H9 (cell line): Measurements from ENCODE around the gene GALNT17. TPM values are rescaled to one million over a fixed set of nuclear protein-coding genes. Genes with fewer than 3 reads are reported as not detected.

Source experiments
- DNase-seq: peaks from one replicate; pipeline ENCODE4 v3.0.0-alpha.2; 2017
- H2AFZ ChIP-seq: one replicate; pipeline ENCODE4 v1.6.1; 2013; ENCODE audit warnings: mild to moderate bottlenecking, low read length, control low read depth, moderate library complexity
- H2AK5ac ChIP-seq: 2 replicates; pipeline ENCODE4 v1.6.1; 2013; ENCODE audit warnings: low read length, control low read depth, mixed read lengths; ENCODE audit not compliant: insufficient read length
- H2BK120ac ChIP-seq: one replicate; pipeline ENCODE4 v1.6.1; 2013; ENCODE audit warnings: low read depth, mild to moderate bottlenecking, low read length, control low read depth, inconsistent platforms; ENCODE audit not compliant: poor library complexity, severe bottlenecking
- H2BK12ac ChIP-seq: 2 replicates; pipeline ENCODE4 v1.6.1; 2013; ENCODE audit warnings: low read length, control low read depth, mixed read lengths, low read depth; ENCODE audit not compliant: insufficient read length
- H2BK15ac ChIP-seq: 2 replicates; pipeline ENCODE4 v1.6.1; 2013; ENCODE audit warnings: low read depth, low read length, control low read depth
- H2BK20ac ChIP-seq: one replicate; pipeline ENCODE4 v1.6.1; 2013; ENCODE audit warnings: low read depth, mild to moderate bottlenecking, low read length, control low read depth, inconsistent platforms; ENCODE audit not compliant: poor library complexity, severe bottlenecking
- H2BK5ac ChIP-seq: 2 replicates; pipeline ENCODE4 v1.6.1; 2013; ENCODE audit warnings: low read length, control low read depth, mixed read lengths; ENCODE audit not compliant: insufficient read length
- H3K14ac ChIP-seq: 2 replicates; pipeline ENCODE4 v1.6.1; 2013; ENCODE audit warnings: low read length, control low read depth; ENCODE audit not compliant: insufficient read depth
- H3K18ac ChIP-seq: 2 replicates; pipeline ENCODE4 v1.6.1; 2013; ENCODE audit warnings: low read depth, mild to moderate bottlenecking, mixed read lengths, low read length, control low read depth; ENCODE audit not compliant: insufficient read length
- H3K23ac ChIP-seq: 2 replicates; pipeline ENCODE4 v1.6.1; 2013; ENCODE audit warnings: low read length, control low read depth, mixed read lengths, low read depth; ENCODE audit not compliant: insufficient read length
- H3K23me2 ChIP-seq: 2 replicates; pipeline ENCODE4 v1.6.1; 2013; ENCODE audit warnings: low read depth, mild to moderate bottlenecking, mixed read lengths, low read length, control low read depth; ENCODE audit not compliant: insufficient read length, poor library complexity, severe bottlenecking
- H3K27ac ChIP-seq: 2 replicates; pipeline ENCODE4 v1.5.1; 2013; ENCODE audit warnings: low read length, control low read depth, mixed read lengths, low read depth; ENCODE audit not compliant: insufficient read length
- H3K27me3 ChIP-seq: 2 replicates; pipeline ENCODE4 v1.6.1; 2013; ENCODE audit warnings: low read length, control low read depth, inconsistent platforms; ENCODE audit not compliant: insufficient read depth
- H3K4ac ChIP-seq: 2 replicates; pipeline ENCODE4 v1.6.1; 2013; ENCODE audit warnings: low read depth, mild to moderate bottlenecking, control low read depth, inconsistent platforms, low read length, moderate library complexity
- H3K4me1 ChIP-seq: 2 replicates; pipeline ENCODE4 v1.6.1; 2013; ENCODE audit warnings: low read length, control low read depth, inconsistent platforms; ENCODE audit not compliant: insufficient read depth
- H3K4me2 ChIP-seq: 2 replicates; pipeline ENCODE4 v1.6.1; 2013; ENCODE audit warnings: low read length, control low read depth, mixed read lengths; ENCODE audit not compliant: insufficient read length, insufficient read depth
- H3K56ac ChIP-seq: 2 replicates; pipeline ENCODE4 v1.6.1; 2013; ENCODE audit warnings: low read depth, mild to moderate bottlenecking, mixed read lengths, low read length, control low read depth; ENCODE audit not compliant: insufficient read length
- H3K79me1 ChIP-seq: 2 replicates; pipeline ENCODE4 v1.6.1; 2013; ENCODE audit warnings: low read depth, mild to moderate bottlenecking, moderate library complexity, low read length, control low read depth, inconsistent platforms; ENCODE audit not compliant: insufficient read depth, poor library complexity, severe bottlenecking
- H3K79me2 ChIP-seq: 2 replicates; pipeline ENCODE4 v1.6.1; 2013; ENCODE audit warnings: low read length, control low read depth, inconsistent platforms; ENCODE audit not compliant: insufficient read depth
- H3K9ac ChIP-seq: 2 replicates; pipeline ENCODE4 v1.6.1; 2013; ENCODE audit warnings: low read length, control low read depth, mixed read lengths; ENCODE audit not compliant: insufficient read length; ENCODE audit errors: extremely low read depth
- H3K9me3 ChIP-seq: one replicate; pipeline ENCODE4 v1.6.1; 2013; ENCODE audit warnings: low read depth, low read length, inconsistent platforms; ENCODE audit not compliant: control insufficient read depth
- H3T11ph ChIP-seq: one replicate; pipeline ENCODE4 v1.6.1; 2013; ENCODE audit warnings: mild to moderate bottlenecking, low read length, control low read depth, inconsistent platforms
- H4K20me1 ChIP-seq: one replicate; pipeline ENCODE4 v1.6.1; 2013; ENCODE audit not compliant: control insufficient read depth, insufficient read length, insufficient read depth
- H4K5ac ChIP-seq: 2 replicates; pipeline ENCODE4 v1.6.1; 2013; ENCODE audit warnings: low read depth, mild to moderate bottlenecking, mixed read lengths, low read length, control low read depth; ENCODE audit not compliant: insufficient read length
- H4K8ac ChIP-seq: replicated peaks from 2 replicates; pipeline ENCODE4 v1.6.1; 2013; ENCODE audit warnings: low read length, control low read depth, mixed read lengths, low read depth; ENCODE audit not compliant: insufficient read length
- H4K91ac ChIP-seq: 2 replicates; pipeline ENCODE4 v1.6.1; 2013; ENCODE audit warnings: low read depth, mild to moderate bottlenecking, moderate library complexity, mixed read lengths, low read length, control low read depth; ENCODE audit not compliant: insufficient read length
- H3K27ac Mint-ChIP-seq, 3 experiments: 2 replicates in 2 of 3; 3 replicates in 1 of 3; pipeline ENCODE4 v1.8.0; 2020 to 2021; ENCODE audit warnings: mixed read lengths in 3 of 3, mild to moderate bottlenecking in 1 of 3, moderate library complexity in 1 of 3
- H3K27me3 Mint-ChIP-seq: 2 replicates; pipeline ENCODE4 v1.8.0; 2021; ENCODE audit warnings: low read depth, mild to moderate bottlenecking, moderate library complexity, mixed read lengths
- H3K36me3 Mint-ChIP-seq, 3 experiments: 2 replicates in 2 of 3; 3 replicates in 1 of 3; pipeline ENCODE4 v1.8.0; 2020 to 2021; ENCODE audit warnings: low read depth in 3 of 3, mixed read lengths in 3 of 3; ENCODE audit not compliant: insufficient read depth in 1 of 3
- H3K4me1 Mint-ChIP-seq, 2 experiments: 2 replicates each; pipeline ENCODE4 v1.8.0; 2020; ENCODE audit warnings: mixed read lengths in 2 of 2
- H3K4me3 Mint-ChIP-seq, 2 experiments: 2 replicates in 1 of 2; 3 replicates in 1 of 2; pipeline ENCODE4 v1.8.0; 2020 to 2021; ENCODE audit warnings: mild to moderate bottlenecking in 2 of 2, mixed read lengths in 2 of 2, moderate library complexity in 1 of 2
- H3K9me3 Mint-ChIP-seq, 2 experiments: 2 replicates in 1 of 2; 3 replicates in 1 of 2; pipeline ENCODE4 v1.8.0; 2020; ENCODE audit warnings: mild to moderate bottlenecking in 2 of 2, mixed read lengths in 2 of 2, moderate library complexity in 1 of 2
- total RNA-seq: library from RNA; stranded (reverse); gene quantifications from 2 replicates; pipeline ENCODE4 v1.2.1, GENCODE V29; 2021
- TF ChIP-seq, protein P1 (sequence below): fragments of 200-600 bp; sonication (generic); conservative IDR thresholded peaks from 3 replicates; pipeline ENCODE4 v1.8.0; 2021; ENCODE audit warnings: antibody characterized with exemption, mild to moderate bottlenecking

GALNT17 gene
- total RNA-seq, 1 experiment from 2014 or later = 43.2 TPM

DNA sequence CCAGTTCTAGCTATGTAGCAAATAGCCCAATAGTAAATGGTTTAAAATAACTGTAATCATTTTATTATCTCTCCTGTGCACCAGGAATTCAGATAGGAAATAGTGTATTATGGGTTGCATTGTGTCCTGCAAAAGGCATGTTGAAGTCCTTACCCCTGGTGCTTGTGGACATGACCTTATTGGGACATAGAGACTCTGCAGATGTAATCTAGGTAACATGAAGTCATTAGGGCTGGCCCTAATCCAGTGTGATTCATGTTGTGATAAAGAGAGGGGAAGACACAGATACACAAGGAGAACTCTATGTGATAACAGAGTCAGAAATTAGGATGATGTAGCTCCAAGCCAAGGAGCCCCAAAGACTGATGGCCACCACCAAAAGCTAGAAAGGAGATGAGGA, 462.8 kb downstream of the GALNT17 start:
- Mint-ChIP-seq H3K36me3 (peaks cover 12 to 35% (median 23%) of the 10 kb centered on the region in 3 experiments), H3K4me3 (no peak overlapping the region), H3K27me3 (no peaks in the 10 kb centered on the region), H3K4me1 (peaks cover 3 to 9% of the 10 kb centered on the region in 2 experiments; a peak in 2 of 4 replicates), H3K9me3 (no peaks in the 10 kb centered on the region), H3K27ac (peak overlapping the region in 1 of 3 experiments; percentile 14; a peak in 2 of 7 replicates)
- Histone ChIP-seq H4K5ac (no peak overlapping the region), H3K4me1 (no peaks in the 10 kb centered on the region), H3K9ac (no peak overlapping the region), H3K18ac (no peak overlapping the region), H3K23me2 (no peaks in the 10 kb centered on the region), H3K27me3 (no peaks in the 10 kb centered on the region), H3K23ac (no peak overlapping the region), H3K14ac (no peak overlapping the region), H3K79me1 (no peaks in the 10 kb centered on the region), H3K27ac (no peak overlapping the region), H3T11ph (no peak overlapping the region), H3K56ac (no peak overlapping the region), H2BK12ac (no peak overlapping the region), H4K20me1 (no peaks in the 10 kb centered on the region), H2AK5ac (no peak overlapping the region), H3K4ac (no peak overlapping the region), H2BK5ac (no peak overlapping the region), H3K4me2 (no peak overlapping the region), H4K8ac (no peak overlapping the region), H2BK20ac (no peak overlapping the region), H3K9me3 (no peaks in the 10 kb centered on the region), H2BK15ac (no peak overlapping the region), H2BK120ac (no peak overlapping the region), H2AFZ (no peak overlapping the region), H3K79me2 (no peaks in the 10 kb centered on the region), H4K91ac (no peak overlapping the region)
- no peak for DNase-seq
- TF ChIP-seq, protein P1, sequence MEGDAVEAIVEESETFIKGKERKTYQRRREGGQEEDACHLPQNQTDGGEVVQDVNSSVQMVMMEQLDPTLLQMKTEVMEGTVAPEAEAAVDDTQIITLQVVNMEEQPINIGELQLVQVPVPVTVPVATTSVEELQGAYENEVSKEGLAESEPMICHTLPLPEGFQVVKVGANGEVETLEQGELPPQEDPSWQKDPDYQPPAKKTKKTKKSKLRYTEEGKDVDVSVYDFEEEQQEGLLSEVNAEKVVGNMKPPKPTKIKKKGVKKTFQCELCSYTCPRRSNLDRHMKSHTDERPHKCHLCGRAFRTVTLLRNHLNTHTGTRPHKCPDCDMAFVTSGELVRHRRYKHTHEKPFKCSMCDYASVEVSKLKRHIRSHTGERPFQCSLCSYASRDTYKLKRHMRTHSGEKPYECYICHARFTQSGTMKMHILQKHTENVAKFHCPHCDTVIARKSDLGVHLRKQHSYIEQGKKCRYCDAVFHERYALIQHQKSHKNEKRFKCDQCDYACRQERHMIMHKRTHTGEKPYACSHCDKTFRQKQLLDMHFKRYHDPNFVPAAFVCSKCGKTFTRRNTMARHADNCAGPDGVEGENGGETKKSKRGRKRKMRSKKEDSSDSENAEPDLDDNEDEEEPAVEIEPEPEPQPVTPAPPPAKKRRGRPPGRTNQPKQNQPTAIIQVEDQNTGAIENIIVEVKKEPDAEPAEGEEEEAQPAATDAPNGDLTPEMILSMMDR = no peak
